GM19395 (cell line): ENCODE data around the gene CDA.
A peak's percentile ranks its signal among the peaks of the same experiment; 100 is the strongest.

Source experiments
- ATAC-seq: cut with Tn5 transposase; IDR thresholded peaks from one replicate; pipeline ENCODE4 v1.9.1; 2021; ENCODE audit warnings: mild to moderate bottlenecking, moderate library complexity; ENCODE audit not compliant: unreplicated experiment

The CDA gene

GRCh38 chr1:20648438-20648837 is 59.5 kb downstream of the CDA start:
- no peak for ATAC-seq

GRCh38 chr1:20648946-20649345 is 60.0 kb downstream of the CDA start:
- ATAC-seq, result no peak

GRCh38 chr1:20652300-20652699 is 63.4 kb downstream of the CDA start:
- ATAC-seq, result no peak

- ATAC-seq, result no peak
Observed at GRCh38 chr1:20654104-20654690, 65.3 kb downstream of the CDA start.

- no peak for ATAC-seq
Observed at GRCh38 chr1:20657024-20657423, 68.1 kb downstream of the CDA start.

- no peak for ATAC-seq
Observed at GRCh38 chr1:20658166-20658915, 69.4 kb downstream of the CDA start.

GRCh38 chr1:20660363-20660762 is 71.5 kb downstream of the CDA start:
- ATAC-seq, result no peak

- ATAC-seq, result no peak
Observed at GRCh38 chr1:20660847-20661206, 71.9 kb downstream of the CDA start.

GRCh38 chr1:20661207-20662109 is 72.6 kb downstream of the CDA start, which contains the start of gene DDOST:
Gene DDOST, minus strand, starts transcription at chr1:20661369. Its CDS starts 19 bp downstream, at chr1:20661350.
- ATAC-seq, result peak; percentile 98

- no peak for ATAC-seq
Observed at GRCh38 chr1:20662110-20662475, 73.2 kb downstream of the CDA start.

GRCh38 chr1:20663365-20663764 is 74.5 kb downstream of the CDA start:
- ATAC-seq, result no peak

GRCh38 chr1:20663969-20664715 is 75.2 kb downstream of the CDA start:
- ATAC-seq, result no peak

GRCh38 chr1:20665726-20666125 is 76.8 kb downstream of the CDA start:
- ATAC-seq, result no peak

- ATAC-seq, result no peak
Observed at GRCh38 chr1:20666146-20666545, 77.2 kb downstream of the CDA start.

GRCh38 chr1:20666804-20667203 is 77.9 kb downstream of the CDA start:
- ATAC-seq, result no peak
